Adrenal gland (tissue), 5 donors: ENCODE measurements around the gene FMN1.

Source experiments
- POLR2A ChIP-seq, 2 donors: fragments of 450-650 bp; IDR thresholded peaks; one replicate each; pipeline ENCODE4 v1.6.1; 2017; ENCODE audit warnings: antibody characterized with exemption in 2 of 2, mild to moderate bottlenecking in 2 of 2, moderate library complexity in 1 of 2
- TF ChIP-seq, protein P1 (sequence below), 6 experiments: fragments of 450-650 bp in 4 of 6; fragments of 200-600 bp in 2 of 6; sonication (generic) in 1 of 6; IDR thresholded peaks; 1 replicate in 5 of 6; 2 replicates in 1 of 6; pipeline versions ENCODE4 v1.5.1 to v1.8.0; 2016 to 2021; ENCODE audit warnings: antibody characterized with exemption in 6 of 6, mild to moderate bottlenecking in 2 of 6, moderate library complexity in 1 of 6
- donor health status: DM: no; HTN: no; CAD: no.

- TF ChIP-seq POLR2A (IDR thresholded peaks at IDR 0.05), result no peak
- TF ChIP-seq, protein P1, sequence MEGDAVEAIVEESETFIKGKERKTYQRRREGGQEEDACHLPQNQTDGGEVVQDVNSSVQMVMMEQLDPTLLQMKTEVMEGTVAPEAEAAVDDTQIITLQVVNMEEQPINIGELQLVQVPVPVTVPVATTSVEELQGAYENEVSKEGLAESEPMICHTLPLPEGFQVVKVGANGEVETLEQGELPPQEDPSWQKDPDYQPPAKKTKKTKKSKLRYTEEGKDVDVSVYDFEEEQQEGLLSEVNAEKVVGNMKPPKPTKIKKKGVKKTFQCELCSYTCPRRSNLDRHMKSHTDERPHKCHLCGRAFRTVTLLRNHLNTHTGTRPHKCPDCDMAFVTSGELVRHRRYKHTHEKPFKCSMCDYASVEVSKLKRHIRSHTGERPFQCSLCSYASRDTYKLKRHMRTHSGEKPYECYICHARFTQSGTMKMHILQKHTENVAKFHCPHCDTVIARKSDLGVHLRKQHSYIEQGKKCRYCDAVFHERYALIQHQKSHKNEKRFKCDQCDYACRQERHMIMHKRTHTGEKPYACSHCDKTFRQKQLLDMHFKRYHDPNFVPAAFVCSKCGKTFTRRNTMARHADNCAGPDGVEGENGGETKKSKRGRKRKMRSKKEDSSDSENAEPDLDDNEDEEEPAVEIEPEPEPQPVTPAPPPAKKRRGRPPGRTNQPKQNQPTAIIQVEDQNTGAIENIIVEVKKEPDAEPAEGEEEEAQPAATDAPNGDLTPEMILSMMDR (IDR thresholded peaks at IDR 0.05), result no peak
Measured at GRCh38 chr15:32716915-32717425, 477.5 kb downstream of the FMN1 start.
